MCF 10A (cell line): ENCODE measurements around the gene SNX25. TPM values are rescaled to one million over a fixed set of nuclear protein-coding genes. Genes with fewer than 3 reads are reported as not detected.

Experiments
- BruUV-seq: library from RNA; stranded (reverse); fragments of 400-500 nt; replicated peaks from 2 replicates; lab custom pipeline; 2021; lab: Mats Ljungman, UMichigan
- CTCF ChIA-PET: fragments of 300-600 bp; sonication (Branson Sonifier 250); formaldehyde crosslinking; extraction: SDS; loops from one replicate; lab custom pipeline; 2021; ENCODE audit warnings: antibody characterized with exemption, inconsistent platforms; lab: Yijun Ruan, JAX
- POLR2A ChIA-PET: fragments of 300-600, 350-650 bp; sonication (Branson Sonifier 250); formaldehyde crosslinking; extraction: SDS; loops from one replicate; lab custom pipeline; 2020; ENCODE audit warnings: antibody characterized with exemption, inconsistent platforms; lab: Yijun Ruan, JAX
- DNase-seq: peaks from one replicate; pipeline ENCODE4 v3.0.0-alpha.2; 2018; ENCODE audit not compliant: unreplicated experiment
- H3K27ac Mint-ChIP-seq: one replicate; pipeline ENCODE4 v1.8.0; 2022; ENCODE audit warnings: mild to moderate bottlenecking, low read depth, mixed read lengths; ENCODE audit not compliant: unreplicated experiment
- H3K27me3 Mint-ChIP-seq: one replicate; pipeline ENCODE4 v1.8.0; 2022; ENCODE audit warnings: mixed read lengths; ENCODE audit not compliant: insufficient read depth, unreplicated experiment
- H3K36me3 Mint-ChIP-seq: one replicate; pipeline ENCODE4 v1.8.0; 2022; ENCODE audit warnings: mild to moderate bottlenecking, moderate library complexity, mixed read lengths; ENCODE audit not compliant: insufficient read depth, unreplicated experiment
- H3K4me1 Mint-ChIP-seq: one replicate; pipeline ENCODE4 v1.8.0; 2022; ENCODE audit warnings: mixed read lengths; ENCODE audit not compliant: insufficient read depth, unreplicated experiment
- H3K4me3 Mint-ChIP-seq: one replicate; pipeline ENCODE4 v1.8.0; 2022; ENCODE audit warnings: mild to moderate bottlenecking, moderate library complexity, mixed read lengths; ENCODE audit not compliant: unreplicated experiment
- H3K9me3 Mint-ChIP-seq: one replicate; pipeline ENCODE4 v1.8.0; 2022; ENCODE audit warnings: mixed read lengths; ENCODE audit not compliant: unreplicated experiment
- CTCF ChIP-seq: fragments of 200-600 bp; IDR thresholded peaks from one replicate; pipeline ENCODE4 v1.8.0; 2022; ENCODE audit warnings: antibody characterized with exemption, mild to moderate bottlenecking; ENCODE audit not compliant: unreplicated experiment
- intact Hi-C: fragments of 100-400 bp; cut with micrococcal nuclease; formaldehyde crosslinking; loops from 2 replicates; pipeline ENCODE4 v1.14.1; 2022
- total RNA-seq: library from RNA; stranded (reverse); gene quantifications from 2 replicates; pipeline ENCODE4 v1.2.3, GENCODE V29; 2022

SNX25 gene
- total RNA-seq, 1 experiment from 2014 or later, result 10.5 TPM

GRCh38 chr4:185211035-185211434 lies 1.6 kb downstream of the SNX25 start:
- Mint-ChIP-seq H3K36me3 (peaks cover 7% of the 10 kb centered on the region), H3K9me3 (no peaks in the 10 kb centered on the region), H3K4me3 (peak overlapping the region; percentile 72), H3K27ac (peak overlapping the region; percentile 79), H3K27me3 (no peaks in the 10 kb centered on the region), H3K4me1 (peaks cover 12% of the 10 kb centered on the region)
- POLR2A ChIA-PET, result interaction anchor here (0.7 to 1.3 kb wide), 2 partner anchors 33 to 47 kb away, joined by 3 read pairs; no protein-coding TSS in a partner anchor
- CTCF ChIA-PET, result no interaction called here
- BruUV-seq, result TSS peak; percentile 47
- DNase-seq, result no peak
- TF ChIP-seq CTCF, result no peak
- intact Hi-C loops, result no loop called here

- intact Hi-C loops, result no loop called here
- Mint-ChIP-seq H3K9me3 (no peaks in the 10 kb centered on the region), H3K27ac (no peak overlapping the region), H3K4me1 (peaks cover 13% of the 10 kb centered on the region), H3K27me3 (no peaks in the 10 kb centered on the region), H3K4me3 (no peak overlapping the region), H3K36me3 (peaks cover 7% of the 10 kb centered on the region)
- POLR2A ChIA-PET, result interaction anchor here (0.7 to 1.3 kb wide), 2 partner anchors 33 to 46 kb away, joined by 3 read pairs; no protein-coding TSS in a partner anchor
- BruUV-seq, result no TSS peak
- DNase-seq, result no peak
- no peak for TF ChIP-seq CTCF
- CTCF ChIA-PET, result interaction anchor here (0.7 kb wide), 1 partner anchor 167 kb away, joined by 4 read pairs; no protein-coding TSS in a partner anchor
Observed at GRCh38 chr4:185211641-185212040, 2.2 kb downstream of the SNX25 start.

GRCh38 chr4:185212581-185212980 lies 3.2 kb downstream of the SNX25 start:
- H3K27ac Mint-ChIP-seq, result no peak overlapping the region
- no peak overlapping the region for H3K4me3 Mint-ChIP-seq
- BruUV-seq, result no TSS peak
- ChIA-PET CTCF (no interaction called here), POLR2A (interaction anchor here (1.2 kb wide), 1 partner anchor 8 kb away, joined by 3 read pairs; the partner anchor contains the start of gene CFAP97)
- intact Hi-C loops, result no loop called here
- no peak for TF ChIP-seq CTCF
- H3K9me3 Mint-ChIP-seq, result no peaks in the 10 kb centered on the region
- H3K27me3 Mint-ChIP-seq, result no peaks in the 10 kb centered on the region
- DNase-seq, result no peak
- peaks cover 7% of the 10 kb centered on the region for H3K36me3 Mint-ChIP-seq
- peaks cover 19% of the 10 kb centered on the region for H3K4me1 Mint-ChIP-seq

GRCh38 chr4:185213877-185214276 lies 4.5 kb downstream of the SNX25 start:
- DNase-seq, result no peak
- ChIA-PET POLR2A (no interaction called here), CTCF (no interaction called here)
- H3K27ac Mint-ChIP-seq, result no peak overlapping the region
- intact Hi-C loops, result no loop called here
- peaks cover 7% of the 10 kb centered on the region for H3K36me3 Mint-ChIP-seq
- TF ChIP-seq CTCF, result no peak
- no TSS peak for BruUV-seq
- H3K4me1 Mint-ChIP-seq, result peaks cover 19% of the 10 kb centered on the region
- no peaks in the 10 kb centered on the region for H3K9me3 Mint-ChIP-seq
- H3K4me3 Mint-ChIP-seq, result no peak overlapping the region
- H3K27me3 Mint-ChIP-seq, result no peaks in the 10 kb centered on the region
